ENCODE data around the gene GRM2.

DNA sequence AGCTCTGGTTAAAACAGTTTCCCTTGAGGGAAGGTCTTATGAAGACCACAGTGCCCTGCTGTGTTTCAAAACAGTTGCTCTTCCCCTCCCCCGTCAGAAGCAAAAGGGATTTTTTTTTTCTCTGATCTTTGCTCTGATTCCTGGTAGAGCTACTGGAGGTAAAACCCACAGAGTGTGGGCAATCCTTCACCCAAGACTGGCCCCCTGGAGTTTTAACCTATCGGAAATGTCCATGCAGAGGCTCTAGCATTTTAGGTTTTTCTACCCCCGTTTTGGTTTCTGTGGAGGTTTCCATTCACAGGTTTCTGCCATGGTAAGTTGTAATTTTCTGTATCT is 27.7 kb downstream of the GRM2 start:
- no peak for TF ChIP-seq CTCF (conservative IDR thresholded peaks at IDR 0.05; ENCODE audit: low read length)
- TF ChIP-seq EZH2phosphoT487 (IDR thresholded peaks at IDR 0.05; ENCODE audit: borderline replicate concordance, low read depth, low read length): no peak
